ENCODE data around the gene DOCK3.

- no peak for TF ChIP-seq CTCF (IDR thresholded peaks at IDR 0.05; ENCODE audit: low read depth, low read length, missing input control)
- TF ChIP-seq MAX (IDR thresholded peaks at IDR 0.05), result no peak
- no peak for TF ChIP-seq FOXA1 (IDR thresholded peaks at IDR 0.05)
- no peak for TF ChIP-seq GABPA (IDR thresholded peaks at IDR 0.05 in 1 of 2, conservative IDR thresholded peaks at IDR 0.05 in 1 of 2)
- TF ChIP-seq RXRA (IDR thresholded peaks at IDR 0.05), result no peak
- TF ChIP-seq NR2F2 (IDR thresholded peaks at IDR 0.05), result no peak
Observed at GRCh38 chr3:51257870-51258269, 583.1 kb downstream of the DOCK3 start.

Measured in liver (tissue), 3 donors.